ENCODE data around the gene KCNJ18.
A peak's percentile ranks its signal among the peaks of the same experiment; 100 is the strongest.
"Not testable (repeated sequence)": the region's sequence is repeated elsewhere in the genome, so short reads cannot be mapped to it uniquely, and the experiment has no call there.

Gene KCNJ18

GRCh38 chr17:21665935-21666493 lies 26.3 kb upstream of the KCNJ18 start:
- Histone ChIP-seq H3K4me1 (ENCODE audit: insufficient read depth, insufficient read length) (peaks cover 11% of the 10 kb centered on the region), H3K27me3 (ENCODE audit: insufficient read depth, insufficient read length) (peaks cover 12% of the 10 kb centered on the region)
- not testable (repeated sequence) for H3K9ac ChIP-seq (ENCODE audit: insufficient read length, low read depth); H3K4me3 ChIP-seq (ENCODE audit: insufficient read length, low read depth); DNase-seq (ENCODE audit: low read depth, low spot score); H3K36me3 ChIP-seq (ENCODE audit: insufficient read depth, insufficient read length, low read length); H3K9me3 ChIP-seq (ENCODE audit: insufficient read depth, low read length)

GRCh38 chr17:21666711-21667412 lies 25.5 kb upstream of the KCNJ18 start:
- not testable (repeated sequence) for DNase-seq (ENCODE audit: low read depth, low spot score); H3K4me3 ChIP-seq (ENCODE audit: insufficient read length, low read depth); H3K9me3 ChIP-seq (ENCODE audit: insufficient read depth, low read length); H3K36me3 ChIP-seq (ENCODE audit: insufficient read depth, insufficient read length, low read length); H3K9ac ChIP-seq (ENCODE audit: insufficient read length, low read depth)
- peaks cover 17% of the 10 kb centered on the region for H3K27me3 ChIP-seq (ENCODE audit: insufficient read depth, insufficient read length)
- peaks cover 13% of the 10 kb centered on the region for H3K4me1 ChIP-seq (ENCODE audit: insufficient read depth, insufficient read length)

- not testable (repeated sequence) for H3K9ac ChIP-seq (ENCODE audit: insufficient read length, low read depth); H3K4me3 ChIP-seq (ENCODE audit: insufficient read length, low read depth); H3K36me3 ChIP-seq (ENCODE audit: insufficient read depth, insufficient read length, low read length); H3K9me3 ChIP-seq (ENCODE audit: insufficient read depth, low read length)
- Histone ChIP-seq H3K27me3 (ENCODE audit: insufficient read depth, insufficient read length) (peaks cover 20% of the 10 kb centered on the region), H3K4me1 (ENCODE audit: insufficient read depth, insufficient read length) (peaks cover 13% of the 10 kb centered on the region)
- peak; percentile 39 for DNase-seq (ENCODE audit: low read depth, low spot score)
Observed at GRCh38 chr17:21667413-21668117, 24.8 kb upstream of the KCNJ18 start.

GRCh38 chr17:21668118-21668488 lies 24.2 kb upstream of the KCNJ18 start:
- not testable (repeated sequence) for H3K4me3 ChIP-seq (ENCODE audit: insufficient read length, low read depth); H3K9ac ChIP-seq (ENCODE audit: insufficient read length, low read depth); DNase-seq (ENCODE audit: low read depth, low spot score); H3K9me3 ChIP-seq (ENCODE audit: insufficient read depth, low read length); H3K36me3 ChIP-seq (ENCODE audit: insufficient read depth, insufficient read length, low read length)
- Histone ChIP-seq H3K27me3 (ENCODE audit: insufficient read depth, insufficient read length) (peaks cover 20% of the 10 kb centered on the region), H3K4me1 (ENCODE audit: insufficient read depth, insufficient read length) (peaks cover 13% of the 10 kb centered on the region)

- peaks cover 24% of the 10 kb centered on the region for H3K27me3 ChIP-seq (ENCODE audit: insufficient read depth, insufficient read length)
- not testable (repeated sequence) for H3K9me3 ChIP-seq (ENCODE audit: insufficient read depth, low read length)
Observed at GRCh38 chr17:21668746-21669508, 23.4 kb upstream of the KCNJ18 start.

GRCh38 chr17:21669616-21670360 lies 22.5 kb upstream of the KCNJ18 start:
- not testable (repeated sequence) for H3K36me3 ChIP-seq (ENCODE audit: insufficient read depth, insufficient read length, low read length); DNase-seq (ENCODE audit: low read depth, low spot score); H3K9me3 ChIP-seq (ENCODE audit: insufficient read depth, low read length); H3K9ac ChIP-seq (ENCODE audit: insufficient read length, low read depth); H3K4me3 ChIP-seq (ENCODE audit: insufficient read length, low read depth)
- H3K27me3 ChIP-seq (ENCODE audit: insufficient read depth, insufficient read length) = peaks cover 24% of the 10 kb centered on the region
- peaks cover 13% of the 10 kb centered on the region for H3K4me1 ChIP-seq (ENCODE audit: insufficient read depth, insufficient read length)

More at GRCh38 chr17:21668746-21669508, 23.4 kb upstream of the KCNJ18 start:
- not testable (repeated sequence) for H3K4me3 ChIP-seq (ENCODE audit: insufficient read length, low read depth); H3K36me3 ChIP-seq (ENCODE audit: insufficient read depth, insufficient read length, low read length); DNase-seq (ENCODE audit: low read depth, low spot score); H3K9ac ChIP-seq (ENCODE audit: insufficient read length, low read depth)
- H3K4me1 ChIP-seq (ENCODE audit: insufficient read depth, insufficient read length) = peaks cover 13% of the 10 kb centered on the region

GRCh38 chr17:21670361-21671155 lies 21.8 kb upstream of the KCNJ18 start:
- not testable (repeated sequence) for H3K9ac ChIP-seq (ENCODE audit: insufficient read length, low read depth); H3K9me3 ChIP-seq (ENCODE audit: insufficient read depth, low read length); H3K36me3 ChIP-seq (ENCODE audit: insufficient read depth, insufficient read length, low read length); H3K4me3 ChIP-seq (ENCODE audit: insufficient read length, low read depth)
- peaks cover 13% of the 10 kb centered on the region for H3K4me1 ChIP-seq (ENCODE audit: insufficient read depth, insufficient read length)
- peaks cover 24% of the 10 kb centered on the region for H3K27me3 ChIP-seq (ENCODE audit: insufficient read depth, insufficient read length)
- DNase-seq (ENCODE audit: low read depth, low spot score) = peak; percentile 56

- not testable (repeated sequence) for H3K9me3 ChIP-seq (ENCODE audit: insufficient read depth, low read length); DNase-seq (ENCODE audit: low read depth, low spot score); H3K36me3 ChIP-seq (ENCODE audit: insufficient read depth, insufficient read length, low read length); H3K4me3 ChIP-seq (ENCODE audit: insufficient read length, low read depth); H3K9ac ChIP-seq (ENCODE audit: insufficient read length, low read depth)
- peaks cover 29% of the 10 kb centered on the region for H3K27me3 ChIP-seq (ENCODE audit: insufficient read depth, insufficient read length)
- peaks cover 11% of the 10 kb centered on the region for H3K4me1 ChIP-seq (ENCODE audit: insufficient read depth, insufficient read length)
Observed at GRCh38 chr17:21671437-21671836, 20.9 kb upstream of the KCNJ18 start.

- not testable (repeated sequence) for H3K36me3 ChIP-seq (ENCODE audit: insufficient read depth, insufficient read length, low read length); H3K4me3 ChIP-seq (ENCODE audit: insufficient read length, low read depth); DNase-seq (ENCODE audit: low read depth, low spot score); H3K9me3 ChIP-seq (ENCODE audit: insufficient read depth, low read length); H3K9ac ChIP-seq (ENCODE audit: insufficient read length, low read depth)
- Histone ChIP-seq H3K4me1 (ENCODE audit: insufficient read depth, insufficient read length) (peaks cover 11% of the 10 kb centered on the region), H3K27me3 (ENCODE audit: insufficient read depth, insufficient read length) (peaks cover 29% of the 10 kb centered on the region)
Observed at GRCh38 chr17:21671871-21672270, 20.5 kb upstream of the KCNJ18 start.

- not testable (repeated sequence) for H3K9ac ChIP-seq (ENCODE audit: insufficient read length, low read depth); DNase-seq (ENCODE audit: low read depth, low spot score)
- H3K27me3 ChIP-seq (ENCODE audit: insufficient read depth, insufficient read length) = peaks cover 37% of the 10 kb centered on the region
Observed at GRCh38 chr17:21673451-21674241, 18.7 kb upstream of the KCNJ18 start.

More at GRCh38 chr17:21673451-21674241, 18.7 kb upstream of the KCNJ18 start:
- H3K4me3 ChIP-seq (ENCODE audit: insufficient read length, low read depth); H3K36me3 ChIP-seq (ENCODE audit: insufficient read depth, insufficient read length, low read length); H3K4me1 ChIP-seq (ENCODE audit: insufficient read depth, insufficient read length); H3K9me3 ChIP-seq (ENCODE audit: insufficient read depth, low read length): not testable (repeated sequence)

All from NT2/D1 (cell line).